Sigmoid colon (tissue), 4 donors: ENCODE measurements around the gene HTR6.

Experiments used
- EP300 ChIP-seq, 4 donors: sonication (generic); formaldehyde crosslinking; IDR thresholded peaks; one replicate each; pipeline ENCODE4 v1.6.1; 2017; ENCODE audit warnings: antibody characterized with exemption in 4 of 4
- POLR2A ChIP-seq, 2 donors: fragments of 450-650 bp; IDR thresholded peaks; one replicate each; pipeline ENCODE4 v1.6.1; 2016; ENCODE audit warnings: antibody characterized with exemption in 2 of 2, mild to moderate bottlenecking in 2 of 2, moderate library complexity in 2 of 2
- POLR2AphosphoS5 ChIP-seq, 4 donors: sonication (generic); formaldehyde crosslinking; IDR thresholded peaks; one replicate each; pipeline ENCODE4 v1.6.1; 2017; ENCODE audit warnings: antibody characterized with exemption in 4 of 4
- TF ChIP-seq, protein P1 (sequence below), 4 experiments: fragments of 450-650 bp in 3 of 4; fragments of 200-600 bp in 1 of 4; IDR thresholded peaks; one replicate each; pipeline ENCODE4 v1.5.1; 2016 to 2019; ENCODE audit warnings: antibody characterized with exemption in 4 of 4, mild to moderate bottlenecking in 3 of 4, moderate library complexity in 2 of 4

DNA sequence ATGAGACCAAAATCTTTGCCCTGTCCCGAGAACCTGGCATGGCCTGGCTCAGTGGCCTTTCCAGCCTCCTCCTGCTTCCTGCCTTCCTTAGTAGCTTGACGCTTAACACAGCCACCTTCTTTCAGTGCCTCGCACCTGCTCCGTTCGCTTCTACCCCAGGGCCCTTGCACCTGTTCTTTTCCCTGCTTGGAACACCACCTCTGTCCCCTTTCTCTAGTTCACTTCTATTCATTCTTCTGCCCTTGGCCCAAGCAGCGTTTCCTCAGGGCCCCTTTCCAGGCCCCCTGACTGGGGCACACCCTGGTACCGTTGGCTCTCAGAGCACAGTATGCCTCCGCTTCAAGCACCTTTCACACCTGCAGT is 9.0 kb upstream of the HTR6 start:
- no peak for TF ChIP-seq EP300 (IDR thresholded peaks at IDR 0.05)
- TF ChIP-seq, protein P1, sequence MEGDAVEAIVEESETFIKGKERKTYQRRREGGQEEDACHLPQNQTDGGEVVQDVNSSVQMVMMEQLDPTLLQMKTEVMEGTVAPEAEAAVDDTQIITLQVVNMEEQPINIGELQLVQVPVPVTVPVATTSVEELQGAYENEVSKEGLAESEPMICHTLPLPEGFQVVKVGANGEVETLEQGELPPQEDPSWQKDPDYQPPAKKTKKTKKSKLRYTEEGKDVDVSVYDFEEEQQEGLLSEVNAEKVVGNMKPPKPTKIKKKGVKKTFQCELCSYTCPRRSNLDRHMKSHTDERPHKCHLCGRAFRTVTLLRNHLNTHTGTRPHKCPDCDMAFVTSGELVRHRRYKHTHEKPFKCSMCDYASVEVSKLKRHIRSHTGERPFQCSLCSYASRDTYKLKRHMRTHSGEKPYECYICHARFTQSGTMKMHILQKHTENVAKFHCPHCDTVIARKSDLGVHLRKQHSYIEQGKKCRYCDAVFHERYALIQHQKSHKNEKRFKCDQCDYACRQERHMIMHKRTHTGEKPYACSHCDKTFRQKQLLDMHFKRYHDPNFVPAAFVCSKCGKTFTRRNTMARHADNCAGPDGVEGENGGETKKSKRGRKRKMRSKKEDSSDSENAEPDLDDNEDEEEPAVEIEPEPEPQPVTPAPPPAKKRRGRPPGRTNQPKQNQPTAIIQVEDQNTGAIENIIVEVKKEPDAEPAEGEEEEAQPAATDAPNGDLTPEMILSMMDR (IDR thresholded peaks at IDR 0.05): no peak
- no peak for TF ChIP-seq POLR2A (IDR thresholded peaks at IDR 0.05)
- TF ChIP-seq POLR2AphosphoS5 (IDR thresholded peaks at IDR 0.05): no peak
